Gastrocnemius medialis (tissue), 4 donors: Measurements from ENCODE around the gene NUTM2B. TPM values are rescaled to one million over a fixed set of nuclear protein-coding genes. Genes with fewer than 3 reads are reported as not detected.
"Not testable (repeated sequence)": the region's sequence is repeated elsewhere in the genome, so short reads cannot be mapped to it uniquely, and the experiment has no call there.

ENCODE experiments used
- ATAC-seq, 2 donors: fragments of 150-250 bp; one replicate each; pipeline ENCODE4 v1.9.1; 2016
- DNase-seq, 2 donors: peaks; one replicate each; pipeline ENCODE4 v3.0.0-alpha.2; 2019
- H3K27ac ChIP-seq, 4 donors: fragments of 200-600 bp; sonication (generic); 1 replicate in 1 of 4; 2 replicates in 3 of 4; pipeline ENCODE4 v1.5.1; 2016 to 2018; ENCODE audit warnings: mild to moderate bottlenecking in 2 of 4, moderate library complexity in 1 of 4
- H3K27me3 ChIP-seq, 3 donors: fragments of 200-600 bp; sonication (generic) in 2 of 3; 1 replicate in 1 of 3; 2 replicates in 2 of 3; pipeline versions ENCODE4 v1.5.1 to v1.6.0; 2016 to 2019; ENCODE audit warnings: mild to moderate bottlenecking in 1 of 3, moderate library complexity in 1 of 3
- H3K36me3 ChIP-seq, 2 donors: fragments of 200-600 bp; sonication (generic) in 1 of 2; one replicate each; pipeline ENCODE4 v1.5.1; 2017 to 2018
- H3K4me1 ChIP-seq, 2 donors: fragments of 200-600 bp; sonication (generic) in 1 of 2; one replicate each; pipeline ENCODE4 v1.5.1; 2016 to 2017; ENCODE audit warnings: mild to moderate bottlenecking in 2 of 2
- H3K4me3 ChIP-seq, 4 donors: fragments of 200-600 bp; sonication (generic) in 3 of 4; 1 replicate in 1 of 4; 2 replicates in 3 of 4; pipeline ENCODE4 v1.5.1; 2016 to 2019; ENCODE audit warnings: mild to moderate bottlenecking in 2 of 4
- H3K9me3 ChIP-seq, 3 donors: fragments of 200-600 bp; sonication (generic) in 2 of 3; 1 replicate in 1 of 3; 2 replicates in 2 of 3; pipeline ENCODE4 v1.5.1; 2016 to 2019
- in situ Hi-C, 4 donors: fragments of 200-750 bp; cut with MboI; loops; one replicate each; pipeline versions ENCODE4 v1.15.0 to v1.8.0; 2017; ENCODE audit warnings: low sequenced_read_pairs in 4 of 4
- intact Hi-C: fragments of 100-400 bp; cut with DNase I; formaldehyde crosslinking; loops from one replicate; pipeline ENCODE4 v1.15.1; 2023; ENCODE audit warnings: low total_unique reads
- total RNA-seq, 4 donors: library from RNA; depleted of rRNA; stranded (reverse); fragments of >200 nt; gene quantifications; one replicate each; pipeline versions ENCODE4 v1.1.0 to v1.2.3, GENCODE V29; 2016

NUTM2B gene
- total RNA-seq, 4 donors from 2014 or later: 0.16 to 0.56 (median 0.27) TPM

DNA sequence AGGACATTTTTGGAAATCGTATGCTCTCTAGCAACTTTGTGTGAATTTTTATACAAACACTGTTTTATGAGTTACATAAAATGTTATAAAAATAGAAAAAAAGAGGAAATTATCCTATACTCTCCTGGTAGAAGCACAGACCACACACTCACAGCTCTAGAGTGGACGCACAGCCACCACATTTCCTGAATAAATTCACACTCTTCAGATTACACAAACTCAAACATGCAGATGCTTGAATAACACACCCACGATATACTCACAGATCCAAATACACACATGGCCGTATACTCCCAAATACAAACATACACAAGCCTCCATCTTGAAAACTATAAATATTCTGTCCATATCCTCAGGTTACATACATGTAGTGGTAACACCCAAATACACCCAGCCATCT is 14.2 kb upstream of the NUTM2B start:
- DNase-seq, H3K27me3 ChIP-seq, H3K9me3 ChIP-seq, ATAC-seq, H3K4me1 ChIP-seq, H3K27ac ChIP-seq, intact Hi-C loops, in situ Hi-C loops, H3K4me3 ChIP-seq, H3K36me3 ChIP-seq: not testable (repeated sequence)

DNA sequence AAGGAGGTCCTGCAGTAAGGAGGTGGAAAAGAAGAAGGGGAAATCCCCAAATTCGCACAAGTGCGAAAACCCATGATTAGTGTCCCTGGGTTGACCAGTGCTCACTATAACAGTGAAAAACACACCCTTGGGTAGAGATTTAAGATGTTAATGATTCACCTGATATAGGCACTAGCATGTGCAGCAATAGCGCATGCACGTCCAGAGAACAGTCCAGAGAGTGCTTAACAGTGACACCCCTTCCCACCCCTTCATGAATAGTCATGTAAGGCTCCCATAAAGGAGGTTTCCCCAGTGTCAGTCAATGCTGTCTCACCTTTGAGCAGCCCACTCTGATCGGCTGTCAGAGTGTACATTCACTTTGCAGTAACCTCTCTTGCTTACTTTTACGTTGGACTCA is 6.4 kb upstream of the NUTM2B start:
- H3K27ac ChIP-seq, H3K36me3 ChIP-seq, DNase-seq, H3K9me3 ChIP-seq, H3K4me3 ChIP-seq, intact Hi-C loops, in situ Hi-C loops, ATAC-seq, H3K27me3 ChIP-seq, H3K4me1 ChIP-seq: not testable (repeated sequence)

DNA sequence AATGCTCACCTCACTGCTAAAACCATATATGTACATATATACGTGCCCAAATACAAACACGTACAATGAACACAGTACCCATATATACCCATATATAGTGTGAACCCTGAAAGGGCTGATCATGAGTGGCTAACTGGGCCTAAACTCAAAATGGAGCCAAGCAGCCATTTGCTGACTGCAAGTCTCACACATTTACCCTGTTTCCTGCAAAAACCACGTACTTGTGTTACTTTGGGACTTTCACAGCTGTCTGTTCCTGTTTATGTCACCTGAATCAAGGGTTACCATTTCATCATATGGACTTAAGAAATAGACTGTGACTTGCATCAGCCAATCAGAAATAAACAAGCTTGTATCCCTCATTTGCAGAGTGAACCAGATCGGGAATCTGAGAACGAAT is 5.9 kb upstream of the NUTM2B start:
- H3K27me3 ChIP-seq, in situ Hi-C loops, DNase-seq, H3K27ac ChIP-seq, H3K4me3 ChIP-seq, intact Hi-C loops, H3K4me1 ChIP-seq, ATAC-seq, H3K9me3 ChIP-seq, H3K36me3 ChIP-seq: not testable (repeated sequence)

DNA sequence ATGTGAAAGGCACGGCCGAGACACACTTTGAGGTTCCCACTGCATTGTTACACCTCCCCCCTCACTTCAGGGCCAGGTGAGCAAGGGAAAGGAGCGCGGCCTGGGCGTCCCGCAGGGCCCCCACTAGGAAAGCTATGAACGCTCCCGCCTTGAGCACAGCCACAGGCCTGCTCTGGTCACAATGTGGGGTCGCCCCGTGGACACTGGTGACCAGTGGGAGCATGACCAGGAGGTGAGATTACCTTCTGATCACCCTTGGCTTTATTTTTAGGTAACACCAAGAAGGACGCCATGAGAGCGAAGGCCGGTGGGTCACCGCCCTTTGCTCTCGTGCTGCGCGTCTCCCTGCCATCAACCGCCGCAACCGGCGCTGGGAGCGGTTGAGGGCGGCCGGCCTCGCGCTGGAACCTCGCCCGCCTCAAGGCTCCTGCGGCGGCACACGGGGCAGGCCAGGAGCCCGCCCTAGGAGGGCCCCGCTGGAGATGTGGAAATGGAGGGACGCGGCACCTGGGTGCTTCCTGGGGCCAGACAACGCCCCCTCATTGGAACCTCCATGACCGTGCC is 2.6 kb upstream of the NUTM2B start:
- H3K27me3 ChIP-seq, H3K27ac ChIP-seq, H3K9me3 ChIP-seq, DNase-seq, intact Hi-C loops, in situ Hi-C loops, H3K36me3 ChIP-seq, H3K4me3 ChIP-seq, H3K4me1 ChIP-seq, ATAC-seq: not testable (repeated sequence)

DNA sequence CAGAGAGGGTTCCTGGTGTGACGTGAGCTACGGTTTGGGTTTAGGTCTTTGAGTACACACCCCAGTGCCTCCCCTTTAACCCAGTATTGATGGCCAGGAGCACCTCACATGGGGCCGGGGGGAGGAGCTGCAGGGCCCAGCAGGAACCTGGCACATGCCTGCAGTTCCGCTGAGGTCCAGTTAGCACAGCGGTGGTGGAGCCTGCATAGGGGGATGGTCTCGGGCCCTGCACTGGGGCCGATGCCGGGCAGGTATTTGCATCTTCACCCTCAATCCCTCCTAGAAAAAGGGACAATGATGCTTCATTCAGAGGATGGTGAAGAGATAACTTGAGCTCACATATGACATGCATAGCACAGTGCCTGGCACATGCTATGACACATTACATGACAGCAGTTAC is 4.0 kb downstream of the NUTM2B start:
- in situ Hi-C loops, DNase-seq, H3K4me1 ChIP-seq, ATAC-seq, H3K9me3 ChIP-seq, H3K27ac ChIP-seq, H3K36me3 ChIP-seq, intact Hi-C loops, H3K4me3 ChIP-seq, H3K27me3 ChIP-seq: not testable (repeated sequence)

DNA sequence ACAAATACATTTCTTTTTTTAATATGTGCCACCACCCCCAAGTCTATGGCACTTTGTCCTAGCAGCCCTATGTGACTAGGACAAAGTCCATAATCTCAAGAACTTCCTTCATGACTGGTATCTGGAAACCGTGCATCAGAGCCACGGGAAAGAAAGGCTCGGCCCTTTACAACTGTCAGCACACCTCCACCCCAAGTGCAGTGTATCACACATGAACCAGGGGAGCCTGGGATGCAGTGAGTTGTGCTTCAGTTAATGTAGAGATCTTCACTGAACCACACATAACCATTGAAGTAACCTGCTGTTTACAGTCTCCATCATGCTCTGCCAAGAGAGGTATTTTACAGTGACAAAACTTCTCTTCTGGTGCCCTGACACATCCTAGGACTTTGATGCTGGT is 11.9 kb downstream of the NUTM2B start:
- ATAC-seq, H3K27ac ChIP-seq, H3K36me3 ChIP-seq, H3K9me3 ChIP-seq, H3K27me3 ChIP-seq, DNase-seq, in situ Hi-C loops, H3K4me3 ChIP-seq, H3K4me1 ChIP-seq, intact Hi-C loops: not testable (repeated sequence)

DNA sequence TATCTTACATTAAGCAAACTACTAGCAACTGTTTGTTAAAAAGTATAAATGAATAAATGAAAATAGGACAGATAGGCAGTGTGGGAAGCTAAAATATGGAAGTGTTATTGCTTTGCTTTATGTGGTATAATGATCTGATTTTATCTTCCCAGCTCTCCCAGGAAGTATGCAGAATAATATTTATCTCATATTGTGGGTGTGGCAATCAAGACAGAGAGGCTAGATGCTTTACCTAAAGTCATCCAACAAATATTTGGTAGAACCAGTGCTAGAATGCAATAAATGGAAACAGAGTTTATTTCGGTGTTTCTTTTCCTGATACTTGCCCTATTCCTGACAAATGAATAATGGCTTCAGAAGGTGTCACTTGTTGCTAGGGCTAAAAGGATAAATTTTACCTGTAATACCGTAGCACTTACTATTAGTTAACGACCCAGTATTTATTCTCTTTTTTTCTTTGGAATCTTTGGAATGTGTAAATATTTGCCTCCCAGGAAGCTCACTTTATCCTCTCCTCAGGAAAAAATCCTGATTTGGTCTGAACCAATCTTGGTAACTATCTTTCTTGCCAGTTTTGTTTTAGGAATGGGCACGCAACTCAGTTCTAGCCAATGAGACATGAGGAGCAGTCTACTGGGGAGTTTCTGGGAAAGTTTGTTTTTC is 14.0 kb downstream of the NUTM2B start:
- in situ Hi-C loops, H3K27ac ChIP-seq: not testable (repeated sequence)

DNA sequence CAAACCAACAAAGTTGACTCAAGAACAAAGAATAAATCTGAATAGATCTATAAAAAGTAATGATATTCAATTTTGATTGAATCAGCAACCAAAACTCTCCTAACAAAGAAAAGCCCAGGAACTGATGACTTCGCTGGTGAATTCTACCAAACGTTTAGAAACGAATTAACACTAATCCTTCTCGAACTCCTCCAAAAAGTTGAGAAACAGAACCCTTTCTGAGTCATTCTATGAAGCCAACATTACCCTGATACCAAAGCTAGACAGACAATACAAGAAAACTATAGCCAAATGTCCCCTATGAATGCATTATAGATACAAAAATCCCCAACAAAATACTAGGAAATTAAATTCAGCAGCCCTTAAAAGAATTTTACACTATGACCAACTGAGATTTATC is 17.0 kb downstream of the NUTM2B start:
- H3K36me3 ChIP-seq, in situ Hi-C loops, DNase-seq: not testable (repeated sequence)

More for the DNA sequence above, 14.0 kb downstream of the NUTM2B start:
- H3K4me1 ChIP-seq, H3K9me3 ChIP-seq, DNase-seq, H3K27me3 ChIP-seq, H3K36me3 ChIP-seq, intact Hi-C loops, ATAC-seq, H3K4me3 ChIP-seq: not testable (repeated sequence)

DNA sequence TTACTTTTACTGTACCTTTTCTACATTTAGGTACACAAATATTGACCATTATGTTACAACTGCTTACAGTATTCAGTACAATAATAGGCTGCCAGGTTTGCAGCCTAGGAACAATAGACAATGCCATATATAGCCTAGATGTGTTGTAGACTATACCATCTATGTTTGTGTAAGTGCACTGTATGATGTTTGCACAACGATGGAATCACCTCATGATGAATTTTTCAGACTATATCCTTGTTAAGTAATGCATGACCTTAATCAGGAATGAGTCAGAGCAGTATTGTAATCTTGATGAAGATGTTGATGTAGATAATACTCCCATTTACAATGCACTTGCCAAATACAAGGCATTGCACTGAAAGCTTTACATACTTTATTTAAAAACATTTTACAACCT is 23.6 kb downstream of the NUTM2B start:
- DNase-seq, H3K9me3 ChIP-seq, H3K36me3 ChIP-seq, in situ Hi-C loops, ATAC-seq, H3K4me1 ChIP-seq, H3K27ac ChIP-seq, H3K4me3 ChIP-seq, H3K27me3 ChIP-seq, intact Hi-C loops: not testable (repeated sequence)

More for the DNA sequence above, 17.0 kb downstream of the NUTM2B start:
- intact Hi-C loops, H3K4me3 ChIP-seq, ATAC-seq, H3K4me1 ChIP-seq, H3K27ac ChIP-seq, H3K27me3 ChIP-seq, H3K9me3 ChIP-seq: not testable (repeated sequence)

DNA sequence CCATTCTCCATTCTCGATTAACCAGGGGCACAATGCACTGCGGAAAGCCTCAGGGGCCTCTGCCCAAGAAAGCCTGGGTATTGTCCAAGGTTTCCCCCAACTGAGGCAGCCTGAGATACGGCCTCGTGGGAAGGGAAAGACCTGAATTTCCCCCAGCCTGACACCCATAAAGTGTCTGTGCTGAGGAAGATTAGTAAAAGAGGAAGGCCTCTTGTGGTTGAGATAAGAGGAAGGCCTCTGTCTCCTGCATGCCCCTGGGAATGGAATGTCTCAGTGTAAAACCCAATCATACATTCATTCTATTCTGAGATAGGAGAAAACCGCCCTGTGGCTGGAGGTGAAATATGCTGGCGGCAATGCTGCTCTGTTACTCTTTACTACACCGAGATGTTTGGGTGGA is 41.8 kb downstream of the NUTM2B start:
- H3K4me3 ChIP-seq, in situ Hi-C loops, ATAC-seq, intact Hi-C loops, H3K9me3 ChIP-seq, H3K27ac ChIP-seq, H3K4me1 ChIP-seq, H3K36me3 ChIP-seq, H3K27me3 ChIP-seq, DNase-seq: not testable (repeated sequence)

DNA sequence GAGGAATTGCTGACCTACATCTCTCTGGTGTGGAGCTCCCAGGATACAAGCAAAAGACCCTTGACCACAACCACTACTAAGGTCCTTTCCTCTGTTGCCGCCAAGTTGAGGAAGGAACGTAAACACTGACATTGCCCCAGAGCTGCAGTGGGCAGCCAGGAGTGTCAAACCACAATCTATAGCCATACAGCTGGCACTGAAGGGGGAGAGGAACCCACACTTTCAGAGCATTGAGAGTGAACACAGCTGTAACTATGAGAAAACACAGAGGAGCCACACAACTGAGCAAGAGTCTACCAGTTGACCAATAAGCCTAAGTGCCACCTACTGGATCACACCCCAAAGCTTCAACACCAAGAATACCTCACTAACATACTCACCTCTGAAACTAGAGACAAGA is 45.5 kb downstream of the NUTM2B start:
- intact Hi-C loops, H3K36me3 ChIP-seq, DNase-seq, H3K4me3 ChIP-seq, H3K27ac ChIP-seq, H3K27me3 ChIP-seq, H3K9me3 ChIP-seq, H3K4me1 ChIP-seq, in situ Hi-C loops, ATAC-seq: not testable (repeated sequence)

DNA sequence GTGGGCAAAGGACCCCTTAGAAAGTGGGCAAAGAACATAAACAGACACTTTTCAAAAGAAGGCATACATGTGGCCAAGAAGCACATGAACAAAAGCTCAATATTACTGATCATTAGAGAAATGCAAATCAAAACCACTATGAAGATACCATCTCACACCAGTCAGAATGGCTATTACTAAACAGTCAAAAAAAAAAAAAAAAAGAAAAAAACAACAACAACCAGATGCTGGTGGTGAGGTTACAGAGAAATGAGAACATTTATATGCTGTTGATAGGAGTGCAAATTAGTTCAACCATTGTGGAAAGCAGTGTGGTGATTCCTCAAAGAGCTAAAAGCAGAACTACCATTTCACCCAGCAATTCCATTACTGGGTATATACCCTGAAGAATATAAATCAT is 50.6 kb downstream of the NUTM2B start:
- H3K9me3 ChIP-seq, ATAC-seq, in situ Hi-C loops, H3K27ac ChIP-seq, H3K36me3 ChIP-seq, H3K4me1 ChIP-seq, H3K27me3 ChIP-seq, H3K4me3 ChIP-seq, DNase-seq, intact Hi-C loops: not testable (repeated sequence)
